ENCODE results near the gene PPP1R3A.

DNA sequence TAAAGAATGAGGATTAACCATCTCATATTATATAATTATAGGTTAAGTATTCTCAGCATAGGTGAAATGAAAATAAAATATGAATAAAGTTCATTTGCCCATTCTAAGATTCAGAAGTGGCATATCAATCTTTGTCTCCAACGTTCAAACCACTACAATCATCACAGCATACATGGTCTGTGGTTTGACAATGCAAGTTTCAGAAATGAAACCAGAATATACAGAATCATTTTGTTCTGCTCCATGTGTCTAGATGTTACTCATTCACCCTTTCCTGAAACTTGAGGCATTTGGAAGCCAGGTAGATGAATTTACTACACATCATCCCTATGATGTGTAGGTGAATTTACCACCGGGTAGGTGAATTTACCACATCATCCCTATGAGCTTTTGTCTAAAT is 44.5 kb upstream of the PPP1R3A start:
- TF ChIP-seq, protein P1, sequence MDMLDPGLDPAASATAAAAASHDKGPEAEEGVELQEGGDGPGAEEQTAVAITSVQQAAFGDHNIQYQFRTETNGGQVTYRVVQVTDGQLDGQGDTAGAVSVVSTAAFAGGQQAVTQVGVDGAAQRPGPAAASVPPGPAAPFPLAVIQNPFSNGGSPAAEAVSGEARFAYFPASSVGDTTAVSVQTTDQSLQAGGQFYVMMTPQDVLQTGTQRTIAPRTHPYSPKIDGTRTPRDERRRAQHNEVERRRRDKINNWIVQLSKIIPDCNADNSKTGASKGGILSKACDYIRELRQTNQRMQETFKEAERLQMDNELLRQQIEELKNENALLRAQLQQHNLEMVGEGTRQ (IDR thresholded peaks at IDR 0.05; ENCODE audit: low read depth, low read length): no peak
- TF ChIP-seq, protein P2, sequence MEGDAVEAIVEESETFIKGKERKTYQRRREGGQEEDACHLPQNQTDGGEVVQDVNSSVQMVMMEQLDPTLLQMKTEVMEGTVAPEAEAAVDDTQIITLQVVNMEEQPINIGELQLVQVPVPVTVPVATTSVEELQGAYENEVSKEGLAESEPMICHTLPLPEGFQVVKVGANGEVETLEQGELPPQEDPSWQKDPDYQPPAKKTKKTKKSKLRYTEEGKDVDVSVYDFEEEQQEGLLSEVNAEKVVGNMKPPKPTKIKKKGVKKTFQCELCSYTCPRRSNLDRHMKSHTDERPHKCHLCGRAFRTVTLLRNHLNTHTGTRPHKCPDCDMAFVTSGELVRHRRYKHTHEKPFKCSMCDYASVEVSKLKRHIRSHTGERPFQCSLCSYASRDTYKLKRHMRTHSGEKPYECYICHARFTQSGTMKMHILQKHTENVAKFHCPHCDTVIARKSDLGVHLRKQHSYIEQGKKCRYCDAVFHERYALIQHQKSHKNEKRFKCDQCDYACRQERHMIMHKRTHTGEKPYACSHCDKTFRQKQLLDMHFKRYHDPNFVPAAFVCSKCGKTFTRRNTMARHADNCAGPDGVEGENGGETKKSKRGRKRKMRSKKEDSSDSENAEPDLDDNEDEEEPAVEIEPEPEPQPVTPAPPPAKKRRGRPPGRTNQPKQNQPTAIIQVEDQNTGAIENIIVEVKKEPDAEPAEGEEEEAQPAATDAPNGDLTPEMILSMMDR (conservative IDR thresholded peaks at IDR 0.05; ENCODE audit: low read depth, low read length): no peak
- no peak for TF ChIP-seq MAZ (IDR thresholded peaks at IDR 0.05; ENCODE audit: borderline replicate concordance, low read depth, low read length)
- TF ChIP-seq POLR2A (IDR thresholded peaks at IDR 0.05; ENCODE audit: low read depth, low read length): no peak
- TF ChIP-seq MAFK (IDR thresholded peaks at IDR 0.05; ENCODE audit: low read depth, low read length): no peak
- TF ChIP-seq RAD21 (IDR thresholded peaks at IDR 0.05; ENCODE audit: low read length): no peak
- no peak for TF ChIP-seq BHLHE40 (IDR thresholded peaks at IDR 0.05; ENCODE audit: low read depth, low read length)
- TF ChIP-seq FOS (IDR thresholded peaks at IDR 0.05; ENCODE audit: low read depth, low read length): no peak
- no peak for TF ChIP-seq RFX5 (IDR thresholded peaks at IDR 0.05; ENCODE audit: low read depth, low read length)
- no peak for TF ChIP-seq NFE2L2 (IDR thresholded peaks at IDR 0.05; ENCODE audit: low read depth, low read length)
- no peak for TF ChIP-seq SMC3 (IDR thresholded peaks at IDR 0.05; ENCODE audit: low read depth, low read length)

Measured in IMR-90 (cell line).